OCI-LY1 (cell line): ENCODE measurements around the gene PVR.

Source experiments
- H2AFZ ChIP-seq: fragments of 200-600 bp; sonication (generic), shearing (Covaris generic); 2 replicates; pipeline ENCODE4 v1.6.0; 2014; ENCODE audit warnings: antibody characterized with exemption, mild to moderate bottlenecking, low read length
- H3F3A ChIP-seq: fragments of 200-600 bp; sonication (generic), shearing (Covaris generic); 2 replicates; pipeline ENCODE4 v1.6.0; 2014; ENCODE audit warnings: mild to moderate bottlenecking, antibody characterized with exemption, low read length, moderate library complexity; ENCODE audit not compliant: insufficient read depth
- H3K27ac ChIP-seq: fragments of 200-600 bp; sonication (generic); 2 replicates; pipeline ENCODE4 v1.5.1; 2014; ENCODE audit warnings: low read length, mixed run types, mild to moderate bottlenecking, low read depth; ENCODE audit not compliant: poor library complexity, severe bottlenecking
- H3K27me3 ChIP-seq: fragments of 200-600 bp; sonication (generic); 2 replicates; pipeline ENCODE4 v1.6.0; 2014; ENCODE audit warnings: antibody characterized with exemption, mild to moderate bottlenecking, low read length, moderate library complexity; ENCODE audit not compliant: insufficient read depth
- H3K36me3 ChIP-seq: fragments of 200-600 bp; sonication (generic); 2 replicates; pipeline ENCODE4 v1.6.1; 2014; ENCODE audit warnings: mild to moderate bottlenecking, antibody characterized with exemption, low read length, moderate library complexity, mixed read lengths; ENCODE audit not compliant: insufficient read depth
- H3K4me1 ChIP-seq: fragments of 200-600 bp; sonication (generic); 2 replicates; pipeline ENCODE4 v1.5.1; 2014; ENCODE audit warnings: mild to moderate bottlenecking, low read length, moderate library complexity; ENCODE audit not compliant: insufficient read depth, severe bottlenecking
- H3K4me2 ChIP-seq: fragments of 200-600 bp; sonication (generic), shearing (Covaris generic); 2 replicates; pipeline ENCODE4 v1.6.1; 2014; ENCODE audit warnings: low read length
- H3K4me3 ChIP-seq: fragments of 200-600 bp; sonication (generic); 2 replicates; pipeline ENCODE4 v1.5.1; 2014; ENCODE audit warnings: low read length, low read depth, mild to moderate bottlenecking, mixed read lengths; ENCODE audit not compliant: poor library complexity, severe bottlenecking
- H3K79me2 ChIP-seq: fragments of 200-600 bp; shearing (Covaris generic); 2 replicates; pipeline ENCODE4 v1.6.1; 2016; ENCODE audit warnings: mixed run types, low read length, mixed read lengths; ENCODE audit not compliant: insufficient read depth
- H3K9ac ChIP-seq: fragments of 200-600 bp; sonication (generic), shearing (Covaris generic); 2 replicates; pipeline ENCODE4 v1.6.1; 2014; ENCODE audit warnings: mild to moderate bottlenecking, low read length, mixed read lengths
- H3K9me2 ChIP-seq: fragments of 200-600 bp; sonication (generic), shearing (Covaris generic); 2 replicates; pipeline ENCODE4 v1.6.1; 2014; ENCODE audit warnings: low read depth, mild to moderate bottlenecking, low read length, mixed read lengths
- H3K9me3 ChIP-seq: fragments of 200-600 bp; shearing (Covaris generic); 2 replicates; pipeline ENCODE4 v1.6.1; 2014; ENCODE audit warnings: low read length, mixed read lengths
- H4K20me1 ChIP-seq: fragments of 200-600 bp; sonication (generic), shearing (Covaris generic); 2 replicates; pipeline ENCODE4 v1.6.0; 2016; ENCODE audit warnings: mild to moderate bottlenecking, low read length; ENCODE audit not compliant: insufficient read depth
- CTCF ChIP-seq: fragments of 200-600 bp; sonication (generic), shearing (Covaris generic); IDR thresholded peaks from 2 replicates; pipeline ENCODE4 v1.5.1; 2017; ENCODE audit warnings: mild to moderate bottlenecking, antibody characterized with exemption, low read length, moderate library complexity, mixed read lengths
- EZH2 ChIP-seq: fragments of 200-600 bp; sonication (generic), shearing (Covaris generic); IDR thresholded peaks from 2 replicates; pipeline ENCODE4 v1.8.0; 2017; ENCODE audit warnings: borderline replicate concordance, mixed run types, mild to moderate bottlenecking, antibody characterized with exemption, low read length, moderate library complexity, mixed read lengths

PVR gene

GRCh38 chr19:44640518-44640917, 3.2 kb upstream of the PVR start:
- H3K4me3 ChIP-seq, result no peak overlapping the region
- H3K9me3 ChIP-seq, result no peaks in the 10 kb centered on the region
- H2AFZ ChIP-seq, result no peak overlapping the region
- no peaks in the 10 kb centered on the region for H3K4me1 ChIP-seq
- TF ChIP-seq EZH2, result no peak
- no peak for TF ChIP-seq CTCF
- no peaks in the 10 kb centered on the region for H3K79me2 ChIP-seq
- H4K20me1 ChIP-seq, result no peaks in the 10 kb centered on the region
- no peaks in the 10 kb centered on the region for H3K9me2 ChIP-seq
- H3K27ac ChIP-seq, result no peak overlapping the region
- H3K4me2 ChIP-seq, result no peak overlapping the region
- H3K36me3 ChIP-seq, result no peaks in the 10 kb centered on the region
- H3F3A ChIP-seq, result no peaks in the 10 kb centered on the region
- no peak overlapping the region for H3K9ac ChIP-seq
- H3K27me3 ChIP-seq, result no peaks in the 10 kb centered on the region

GRCh38 chr19:44641501-44642265, 2.0 kb upstream of the PVR start:
- Histone ChIP-seq H3K4me1 (no peaks in the 10 kb centered on the region), H2AFZ (no peak overlapping the region), H3K27me3 (no peaks in the 10 kb centered on the region), H4K20me1 (no peaks in the 10 kb centered on the region), H3K36me3 (no peaks in the 10 kb centered on the region), H3K9me2 (no peaks in the 10 kb centered on the region), H3K4me3 (no peak overlapping the region), H3K9ac (no peak overlapping the region), H3K4me2 (no peak overlapping the region), H3F3A (no peaks in the 10 kb centered on the region), H3K79me2 (no peaks in the 10 kb centered on the region), H3K9me3 (no peaks in the 10 kb centered on the region), H3K27ac (no peak overlapping the region)
- TF ChIP-seq CTCF, result no peak
- TF ChIP-seq EZH2, result no peak

- Histone ChIP-seq H3K27ac (no peak overlapping the region), H3F3A (no peaks in the 10 kb centered on the region), H3K9me3 (no peaks in the 10 kb centered on the region), H3K9me2 (no peaks in the 10 kb centered on the region), H3K36me3 (no peaks in the 10 kb centered on the region), H4K20me1 (no peaks in the 10 kb centered on the region), H2AFZ (no peak overlapping the region), H3K4me1 (no peaks in the 10 kb centered on the region), H3K4me2 (no peak overlapping the region), H3K27me3 (no peaks in the 10 kb centered on the region), H3K4me3 (no peak overlapping the region), H3K9ac (no peak overlapping the region), H3K79me2 (no peaks in the 10 kb centered on the region)
- TF ChIP-seq CTCF, result no peak
- TF ChIP-seq EZH2, result no peak
Observed at GRCh38 chr19:44642377-44642776, 1.3 kb upstream of the PVR start.
